Nephron (organoid): ENCODE results near the gene DUSP3.

ENCODE experiments used
- H3K27ac Mint-ChIP-seq, 3 experiments: 2 replicates each; pipeline ENCODE4 v1.8.0; 2020; ENCODE audit warnings: mixed read lengths in 3 of 3, mild to moderate bottlenecking in 2 of 3, moderate library complexity in 1 of 3
- H3K27me3 Mint-ChIP-seq: 2 replicates; pipeline ENCODE4 v1.8.0; 2021; ENCODE audit warnings: low read depth, mild to moderate bottlenecking, moderate library complexity, mixed read lengths
- H3K36me3 Mint-ChIP-seq: 2 replicates; pipeline ENCODE4 v1.8.0; 2020; ENCODE audit warnings: low read depth, mixed read lengths
- H3K4me1 Mint-ChIP-seq: 2 replicates; pipeline ENCODE4 v1.8.0; 2020; ENCODE audit warnings: mixed read lengths
- H3K4me3 Mint-ChIP-seq, 3 experiments: 2 replicates each; pipeline ENCODE4 v1.8.0; 2020; ENCODE audit warnings: mild to moderate bottlenecking in 3 of 3, mixed read lengths in 3 of 3, moderate library complexity in 2 of 3
- H3K9me3 Mint-ChIP-seq: 2 replicates; pipeline ENCODE4 v1.8.0; 2020; ENCODE audit warnings: mixed read lengths
- CTCF ChIP-seq, 3 experiments: fragments of 200-600 bp; sonication (generic); IDR thresholded peaks; one replicate each; pipeline ENCODE4 v1.5.0; 2021; ENCODE audit warnings: antibody characterized with exemption in 3 of 3; ENCODE audit not compliant: unreplicated experiment in 3 of 3

DUSP3 gene

DNA sequence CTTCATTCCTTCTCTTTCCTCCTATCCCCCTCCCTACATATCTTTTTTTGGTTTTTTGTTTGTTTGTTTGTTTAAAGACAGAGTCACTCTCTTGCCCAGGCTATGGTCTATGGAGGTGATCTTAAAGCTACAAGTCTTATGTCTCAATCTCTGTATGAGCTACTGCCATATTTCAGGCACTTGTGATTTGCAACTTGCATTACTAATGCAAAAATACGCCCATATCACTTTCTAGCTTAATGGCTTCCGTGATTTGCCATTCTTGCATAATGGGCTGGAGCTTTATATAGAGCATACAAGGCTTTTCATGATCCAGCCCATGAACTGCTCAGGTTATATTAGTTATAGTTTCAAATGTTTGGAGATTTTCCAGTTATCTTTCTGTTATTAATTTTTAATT lies 9.0 kb upstream of the DUSP3 start:
- H3K27ac Mint-ChIP-seq: no peak overlapping the region
- peaks cover 7% of the 10 kb centered on the region for H3K9me3 Mint-ChIP-seq
- no peaks in the 10 kb centered on the region for H3K36me3 Mint-ChIP-seq

GRCh38 chr17:43784628-43785101 lies 5.9 kb upstream of the DUSP3 start:
- peaks cover 7% of the 10 kb centered on the region for H3K4me1 Mint-ChIP-seq
- no peak overlapping the region for H3K27ac Mint-ChIP-seq
- H3K36me3 Mint-ChIP-seq: no peaks in the 10 kb centered on the region
- H3K27me3 Mint-ChIP-seq: peaks cover 26% of the 10 kb centered on the region
- no peak overlapping the region for H3K4me3 Mint-ChIP-seq
- no peak for TF ChIP-seq CTCF (IDR thresholded peaks at IDR 0.05; ENCODE audit: unreplicated experiment in 3 of 3)
- no peaks in the 10 kb centered on the region for H3K9me3 Mint-ChIP-seq

More for the DNA sequence above, 9.0 kb upstream of the DUSP3 start:
- H3K27me3 Mint-ChIP-seq: peaks cover 14% of the 10 kb centered on the region
- H3K4me3 Mint-ChIP-seq: no peak overlapping the region
- no peak for TF ChIP-seq CTCF (IDR thresholded peaks at IDR 0.05; ENCODE audit: unreplicated experiment in 3 of 3)
- peaks cover 7% of the 10 kb centered on the region for H3K4me1 Mint-ChIP-seq

GRCh38 chr17:43784068-43784467 lies 5.3 kb upstream of the DUSP3 start:
- TF ChIP-seq CTCF (IDR thresholded peaks at IDR 0.05; ENCODE audit: unreplicated experiment in 3 of 3): no peak
- H3K27ac Mint-ChIP-seq: no peak overlapping the region
- no peaks in the 10 kb centered on the region for H3K9me3 Mint-ChIP-seq
- peaks cover 7% of the 10 kb centered on the region for H3K4me1 Mint-ChIP-seq
- no peak overlapping the region for H3K4me3 Mint-ChIP-seq
- H3K27me3 Mint-ChIP-seq: peaks cover 29% of the 10 kb centered on the region
- H3K36me3 Mint-ChIP-seq: no peaks in the 10 kb centered on the region

DNA sequence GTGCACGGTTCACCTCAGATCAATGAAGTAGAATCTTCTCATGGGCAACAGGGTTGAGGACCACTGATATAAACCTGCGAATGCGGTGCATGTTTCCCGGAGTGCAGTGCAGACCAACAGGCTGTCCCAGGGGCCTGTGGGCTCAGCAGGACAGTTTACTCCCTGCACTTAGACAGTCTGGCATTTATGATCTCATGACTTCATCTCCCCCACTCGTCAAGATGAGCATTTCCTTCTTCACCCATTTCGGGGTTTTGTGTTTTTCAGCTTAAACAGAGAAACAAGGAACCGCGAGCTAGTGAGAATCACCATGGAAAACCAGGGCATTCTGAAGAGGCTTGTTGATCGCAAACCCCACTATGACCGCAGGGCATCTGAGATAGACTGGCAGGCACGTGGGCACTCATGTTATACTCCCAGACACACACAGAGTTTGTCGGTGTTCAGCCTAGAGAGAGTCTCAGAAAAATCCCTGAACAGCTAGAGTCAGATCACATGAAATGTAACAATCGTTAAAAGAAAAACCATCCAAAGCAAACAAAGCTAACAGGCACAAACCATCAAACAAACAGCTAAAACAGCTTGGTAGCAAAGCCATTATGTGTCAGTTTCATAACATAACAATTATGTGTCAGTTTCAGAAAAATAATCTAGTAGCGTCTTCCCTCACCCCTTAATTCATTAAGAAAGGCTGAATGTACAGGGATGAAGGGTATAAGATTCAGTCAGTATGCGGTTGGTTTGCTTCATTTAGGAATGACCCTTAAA lies 4.3 kb upstream of the DUSP3 start:
- no peak overlapping the region for H3K4me3 Mint-ChIP-seq
- TF ChIP-seq CTCF (IDR thresholded peaks at IDR 0.05; ENCODE audit: unreplicated experiment in 3 of 3): no peak
- H3K9me3 Mint-ChIP-seq: no peaks in the 10 kb centered on the region
- no peaks in the 10 kb centered on the region for H3K36me3 Mint-ChIP-seq
- H3K4me1 Mint-ChIP-seq: peaks cover 7% of the 10 kb centered on the region
- H3K27me3 Mint-ChIP-seq: peaks cover 29% of the 10 kb centered on the region
- H3K27ac Mint-ChIP-seq: no peak overlapping the region

GRCh38 chr17:43780135-43780534 lies 1.4 kb upstream of the DUSP3 start, which contains the start of gene CFAP97D1:
TSS of gene CFAP97D1 (plus strand) at chr17:43780435. CDS start at chr17:43780463, 28 bp downstream.
- TF ChIP-seq CTCF (IDR thresholded peaks at IDR 0.05; ENCODE audit: unreplicated experiment in 3 of 3): no peak
- H3K4me3 Mint-ChIP-seq: peak within 1 kb of the TSS; percentile 76 to 85 (median 77)
- peaks cover 8% of the 10 kb centered on the region for H3K36me3 Mint-ChIP-seq
- H3K4me1 Mint-ChIP-seq: peaks cover 18% of the 10 kb centered on the region
- H3K9me3 Mint-ChIP-seq: no peaks in the 10 kb centered on the region
- peaks cover 29% of the 10 kb centered on the region for H3K27me3 Mint-ChIP-seq
- peak within 1 kb of the TSS in 2 of 3 experiments; percentile 9 to 63 for H3K27ac Mint-ChIP-seq
